ENCODE data around the gene HOXA6. TPM values are rescaled to one million over a fixed set of nuclear protein-coding genes. Genes with fewer than 3 reads are reported as not detected.
A peak's percentile ranks its signal among the peaks of the same experiment; 100 is the strongest.

The HOXA6 gene
- total RNA-seq, 1 donor from 2014 or later = not detected

DNA sequence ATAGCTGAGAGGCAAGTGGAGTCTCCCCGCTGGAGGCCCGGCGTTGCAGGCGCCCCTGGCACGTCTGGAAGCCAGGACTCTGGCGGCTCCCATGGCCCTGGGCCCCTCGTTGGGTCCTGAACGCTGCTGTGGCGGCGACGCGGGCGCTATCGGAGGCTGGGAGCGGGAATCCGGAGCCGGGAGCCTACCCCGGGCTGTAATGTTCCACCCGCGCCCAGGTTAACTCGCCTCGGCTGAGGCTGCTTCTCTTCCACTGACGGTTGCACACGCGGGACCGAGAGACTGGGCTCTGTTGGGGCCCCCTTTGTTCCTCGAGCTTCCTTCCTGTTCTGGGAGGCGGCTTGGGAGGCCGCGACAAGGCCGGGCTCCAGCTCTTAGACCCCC, 2.8 kb downstream of the HOXA6 start:
- no peaks in the 10 kb centered on the region for H3K79me2 ChIP-seq (ENCODE audit: low read depth)
- H3K4me1 ChIP-seq = peaks cover 7% of the 10 kb centered on the region
- Mint-ChIP-seq H3K9me3 (peaks cover 25% of the 10 kb centered on the region), H3K27ac (no peak overlapping the region), H3K36me3 (no peaks in the 10 kb centered on the region), H3K27me3 (ENCODE audit: insufficient read depth, low read depth) (peaks cover 91% of the 10 kb centered on the region), H3K4me3 (no peak overlapping the region), H3K4me1 (peaks cover 8% of the 10 kb centered on the region)
- H4K20me1 ChIP-seq (ENCODE audit: low read depth) = peaks cover 85% of the 10 kb centered on the region
- H3K27ac ChIP-seq = no peak overlapping the region
- H3F3A ChIP-seq (ENCODE audit: low read depth) = no peaks in the 10 kb centered on the region
- H3K9me3 ChIP-seq (ENCODE audit: low read depth) = no peaks in the 10 kb centered on the region
- H3K36me3 ChIP-seq = no peaks in the 10 kb centered on the region
- no peak overlapping the region for H2AFZ ChIP-seq (replicated peaks)
- DNase-seq (ENCODE audit: low spot score) = no peak
- H3K27me3 ChIP-seq = peaks cover 100% of the 10 kb centered on the region
- no peak overlapping the region for H3K4me2 ChIP-seq
- no peak overlapping the region for H3K9ac ChIP-seq
- H3K4me3 ChIP-seq = no peak overlapping the region
- TF ChIP-seq EZH2phosphoT487 (IDR thresholded peaks at IDR 0.05) (no peak), EZH2 (IDR thresholded peaks at IDR 0.05) (no peak), CTCF (IDR thresholded peaks at IDR 0.05) (no peak)

DNA sequence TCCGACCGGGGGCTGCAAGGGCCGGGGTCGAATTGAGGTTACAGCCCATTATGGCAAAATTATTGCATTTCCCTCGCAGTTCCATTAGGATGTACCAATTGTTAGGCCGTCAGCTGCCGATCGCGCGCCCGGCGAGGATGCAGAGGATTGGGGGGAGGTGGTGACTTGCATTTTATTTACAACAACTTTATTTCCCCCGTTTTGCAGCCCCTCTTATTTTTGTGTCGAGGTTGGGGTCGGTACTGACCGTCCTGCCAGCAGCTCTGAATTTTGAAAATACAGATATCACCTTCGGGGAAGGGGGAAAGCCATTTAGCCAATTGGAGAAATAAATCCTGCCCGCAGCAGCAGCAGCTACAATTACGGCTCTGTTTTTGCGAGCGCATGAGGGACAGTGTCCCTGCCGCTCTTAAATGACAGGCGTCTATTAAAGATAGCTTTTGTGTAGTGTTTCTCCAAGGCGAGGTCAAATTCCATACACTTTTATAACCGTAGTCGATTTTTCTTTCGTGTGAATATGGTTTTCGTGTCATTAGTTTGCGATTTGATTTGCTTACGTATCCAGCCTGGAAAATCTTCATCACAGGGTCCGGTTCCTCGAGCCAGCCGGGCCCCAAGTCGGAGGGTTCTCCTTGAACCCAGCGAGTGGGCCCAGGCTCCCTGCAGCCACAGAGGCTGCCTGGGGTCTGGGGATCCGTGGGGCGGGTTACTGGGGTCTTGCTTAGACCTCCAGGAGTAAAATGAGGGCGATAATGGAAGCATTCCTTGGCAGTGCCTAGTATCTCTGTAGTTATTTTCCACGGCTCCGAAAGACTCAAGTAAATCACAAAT, 3.4 kb downstream of the HOXA6 start:
- Mint-ChIP-seq H3K27me3 (ENCODE audit: insufficient read depth, low read depth) (peaks cover 87% of the 10 kb centered on the region), H3K27ac (no peak overlapping the region), H3K9me3 (peaks cover 25% of the 10 kb centered on the region), H3K36me3 (no peaks in the 10 kb centered on the region), H3K4me3 (no peak overlapping the region), H3K4me1 (peaks cover 8% of the 10 kb centered on the region)
- TF ChIP-seq EZH2 (IDR thresholded peaks at IDR 0.05) (no peak), EZH2phosphoT487 (IDR thresholded peaks at IDR 0.05) (peak; percentile 24)
- Histone ChIP-seq H4K20me1 (ENCODE audit: low read depth) (peaks cover 85% of the 10 kb centered on the region), H3K4me2 (no peak overlapping the region), H3K4me3 (no peak overlapping the region), H3K36me3 (no peaks in the 10 kb centered on the region), H3K27ac (no peak overlapping the region), H3K27me3 (peaks cover 100% of the 10 kb centered on the region), H3F3A (ENCODE audit: low read depth) (no peaks in the 10 kb centered on the region), H3K9ac (no peak overlapping the region), H3K9me3 (ENCODE audit: low read depth) (no peaks in the 10 kb centered on the region), H3K4me1 (peaks cover 10% of the 10 kb centered on the region), H3K79me2 (ENCODE audit: low read depth) (no peaks in the 10 kb centered on the region), H2AFZ (replicated peaks) (no peak overlapping the region)
- DNase-seq (ENCODE audit: low spot score) = no peak

- Mint-ChIP-seq H3K27me3 (ENCODE audit: insufficient read depth, low read depth) (peaks cover 88% of the 10 kb centered on the region), H3K27ac (no peak within 1 kb of the TSS), H3K4me1 (peaks cover 8% of the 10 kb centered on the region), H3K9me3 (peaks cover 25% of the 10 kb centered on the region), H3K4me3 (peak within 1 kb of the TSS; percentile 72), H3K36me3 (no peaks in the 10 kb centered on the region)
- H3K9me3 ChIP-seq (ENCODE audit: low read depth) = no peaks in the 10 kb centered on the region
- no peaks in the 10 kb centered on the region for H3K36me3 ChIP-seq
- no peaks in the 10 kb centered on the region for H3F3A ChIP-seq (ENCODE audit: low read depth)
- peak; percentile 90 for DNase-seq (ENCODE audit: low spot score)
- H3K27ac ChIP-seq = no peak within 1 kb of the TSS
- peak within 1 kb of the TSS; percentile 81 for H3K4me2 ChIP-seq
- peak within 1 kb of the TSS; percentile 41 for H3K4me3 ChIP-seq
- TF ChIP-seq EZH2phosphoT487 (IDR thresholded peaks at IDR 0.05) (peak; percentile 95), EZH2 (IDR thresholded peaks at IDR 0.05) (peak; percentile 95), CTCF (IDR thresholded peaks at IDR 0.05) (peak; percentile 92)
- no peak within 1 kb of the TSS for H3K9ac ChIP-seq
- H2AFZ ChIP-seq (replicated peaks) = peak within 1 kb of the TSS; percentile 9
- peaks cover 10% of the 10 kb centered on the region for H3K4me1 ChIP-seq
- H3K27me3 ChIP-seq = peaks cover 100% of the 10 kb centered on the region
- no peaks in the 10 kb centered on the region for H3K79me2 ChIP-seq (ENCODE audit: low read depth)
- peaks cover 88% of the 10 kb centered on the region for H4K20me1 ChIP-seq (ENCODE audit: low read depth)
These were observed 4.3 kb downstream of the HOXA6 start, which contains the start of gene HOXA5 for GRCh38 chr7:27143023-27143949. Gene HOXA5 (minus strand): TSS chr7:27143681. CDS start chr7:27143607, 74 bp downstream.

Measured in neural progenitor cell (in vitro differentiated cells).